Measurements from ENCODE around the gene OSCAR. TPM values are rescaled to one million over a fixed set of nuclear protein-coding genes. Genes with fewer than 3 reads are reported as not detected.

The OSCAR gene
- total and polyA plus RNA-seq, 10 donors = 2.4 to 49.5 (median 17.7) TPM

- peaks cover 0 to 44% (median 14%) of the 10 kb centered on the region in 7 donors for H3K27me3 ChIP-seq (replicated peaks in 1 of 7)
- TF ChIP-seq CTCF (IDR thresholded peaks at IDR 0.05 in 8 of 11, conservative IDR thresholded peaks at IDR 0.05 in 3 of 11) (no peak), POLR2AphosphoS5 (IDR thresholded peaks at IDR 0.05) (no peak), POLR2A (IDR thresholded peaks at IDR 0.05) (no peak)
- H3K36me3 ChIP-seq = peaks cover 0 to 9% (median 0%) of the 10 kb centered on the region in 6 donors
- 74 to 88% (median 76%) methylated on average over 16 to 22 of the region's 22 CpGs for WGBS, 5 donors
- no peaks in the 10 kb centered on the region for H3K9me3 ChIP-seq
- no peak for DNase-seq
- intact Hi-C loops (cut with DNase I; ENCODE audit: low total_unique reads) = no loop called here
- H3K4me1 ChIP-seq = peaks cover 3 to 53% (median 16%) of the 10 kb centered on the region in 6 donors
- H3K27ac ChIP-seq = peak overlapping the region in 3 of 8 donors; percentile 79 to 85 (median 83)
- peak overlapping the region in 6 of 8 donors; percentile 22 to 65 (median 32) for H3K4me3 ChIP-seq
Measured at GRCh38 chr19:54095136-54095858, 5.3 kb downstream of the OSCAR start.

- no peak overlapping the region for H3K4me3 ChIP-seq
- H3K9me3 ChIP-seq = no peaks in the 10 kb centered on the region
- intact Hi-C loops (cut with DNase I; ENCODE audit: low total_unique reads) = no loop called here
Measured at GRCh38 chr19:54094426-54095000, 6.1 kb downstream of the OSCAR start.

GRCh38 chr19:54084410-54084809, 16.2 kb downstream of the OSCAR start:
- intact Hi-C loops (cut with DNase I; ENCODE audit: low total_unique reads) = no loop called here
- H3K4me3 ChIP-seq = no peak overlapping the region
- no peaks in the 10 kb centered on the region for H3K36me3 ChIP-seq
- peaks cover 0 to 7% (median 0%) of the 10 kb centered on the region in 7 donors for H3K27me3 ChIP-seq (replicated peaks in 1 of 7)
- 75 to 91% (median 83%) methylated on average over 3 of the region's 3 CpGs for WGBS, 5 donors
- TF ChIP-seq POLR2AphosphoS5 (IDR thresholded peaks at IDR 0.05) = no peak
- no peak for TF ChIP-seq POLR2A (IDR thresholded peaks at IDR 0.05)
- no peak for TF ChIP-seq CTCF (IDR thresholded peaks at IDR 0.05 in 8 of 11, conservative IDR thresholded peaks at IDR 0.05 in 3 of 11)
- H3K4me1 ChIP-seq = no peaks in the 10 kb centered on the region
- H3K9me3 ChIP-seq = peaks cover 0 to 36% (median 22%) of the 10 kb centered on the region in 8 donors
- DNase-seq = no peak
- no peak overlapping the region for H3K27ac ChIP-seq

More at GRCh38 chr19:54094426-54095000, 6.1 kb downstream of the OSCAR start:
- H3K4me1 ChIP-seq = peaks cover 3 to 46% (median 16%) of the 10 kb centered on the region in 6 donors
- 51 to 70% (median 53%) methylated on average over 17 of the region's 17 CpGs for WGBS, 5 donors
- no peak for TF ChIP-seq CTCF (IDR thresholded peaks at IDR 0.05 in 8 of 11, conservative IDR thresholded peaks at IDR 0.05 in 3 of 11)
- no peak for TF ChIP-seq POLR2AphosphoS5 (IDR thresholded peaks at IDR 0.05)
- no peak for TF ChIP-seq POLR2A (IDR thresholded peaks at IDR 0.05)
- H3K27ac ChIP-seq = no peak overlapping the region
- peaks cover 0 to 9% (median 0%) of the 10 kb centered on the region in 6 donors for H3K36me3 ChIP-seq
- H3K27me3 ChIP-seq (replicated peaks in 1 of 7) = peaks cover 0 to 51% (median 17%) of the 10 kb centered on the region in 7 donors
- DNase-seq = no peak

GRCh38 chr19:54081032-54081431, 19.6 kb downstream of the OSCAR start, which contains the start of gene TARM1:
TARM1 (minus strand) TSS chr19:54081365; CDS start chr19:54081340, 25 bp downstream.
- Histone ChIP-seq H3K4me1 (peaks cover 0 to 13% (median 1%) of the 10 kb centered on the region in 6 donors), H3K27me3 (replicated peaks in 1 of 7) (peaks cover 0 to 3% (median 0%) of the 10 kb centered on the region in 7 donors), H3K9me3 (peaks cover 0 to 36% (median 22%) of the 10 kb centered on the region in 8 donors), H3K27ac (peak within 1 kb of the TSS in 2 of 8 donors; percentile 48 to 53), H3K36me3 (no peaks in the 10 kb centered on the region), H3K4me3 (no peak within 1 kb of the TSS)
- TF ChIP-seq POLR2A (IDR thresholded peaks at IDR 0.05) (no peak), CTCF (IDR thresholded peaks at IDR 0.05 in 8 of 11, conservative IDR thresholded peaks at IDR 0.05 in 3 of 11) (no peak), POLR2AphosphoS5 (IDR thresholded peaks at IDR 0.05) (no peak)
- 65 to 82% (median 78%) methylated on average over 7 of the region's 7 CpGs for WGBS, 5 donors
- intact Hi-C loops (cut with DNase I; ENCODE audit: low total_unique reads) = no loop called here
- DNase-seq = no peak
